ENCODE results near the gene LRRC74A.

GRCh38 chr14:76867516-76868453 is 41.6 kb downstream of the LRRC74A start:
- TF ChIP-seq ESRRA (IDR thresholded peaks at IDR 0.05; ENCODE audit: low read length) (no peak), ETV6 (conservative IDR thresholded peaks at IDR 0.05 in 1 of 2, IDR thresholded peaks at IDR 0.05 in 1 of 2; ENCODE audit: borderline replicate concordance in 1 of 2, low read depth in 1 of 2) (no peak), FOXM1 (IDR thresholded peaks at IDR 0.05; ENCODE audit: low read depth, low read length) (no peak), KDM1A (IDR thresholded peaks at IDR 0.05; ENCODE audit: borderline replicate concordance) (no peak), HDGF (IDR thresholded peaks at IDR 0.05) (no peak)
